ENCODE measurements around the gene MSN.
A peak's percentile ranks its signal among the peaks of the same experiment; 100 is the strongest.
"Not testable (repeated sequence)": the region's sequence is repeated elsewhere in the genome, so short reads cannot be mapped to it uniquely, and the experiment has no call there.

MSN gene

DNA sequence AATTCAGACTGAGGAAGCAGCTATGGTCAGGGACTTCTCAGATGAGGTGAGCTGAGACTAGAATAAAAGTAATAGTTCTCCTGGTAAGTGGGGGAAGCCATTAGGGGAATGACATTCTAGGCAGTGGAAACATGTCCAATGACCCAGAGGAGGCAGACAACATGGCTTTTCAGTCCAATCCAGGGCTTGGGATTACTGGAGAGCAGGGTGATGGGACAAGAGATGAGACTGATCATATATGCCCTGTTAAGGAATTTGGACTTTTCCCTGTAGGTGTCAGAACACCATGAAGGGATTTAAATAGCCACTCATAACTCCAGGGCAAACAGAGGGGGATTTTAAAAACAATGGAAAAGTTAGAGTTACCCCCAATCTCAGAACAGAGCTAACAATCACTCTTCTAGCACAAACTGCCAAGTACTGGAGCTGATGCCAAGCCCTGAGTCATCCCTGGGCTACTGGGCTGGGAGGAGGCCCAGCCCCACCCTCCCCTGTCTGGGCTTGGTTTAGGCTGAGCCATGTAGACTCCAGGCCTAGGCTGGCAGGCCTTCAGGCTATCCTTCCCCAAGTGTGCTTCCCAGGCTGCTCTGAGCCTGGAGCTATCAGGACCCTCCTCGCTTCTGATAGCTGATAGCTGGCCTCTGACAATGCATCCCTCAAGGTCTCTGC is 22.7 kb upstream of the MSN start:
- TF ChIP-seq POLR2AphosphoS5 (IDR thresholded peaks at IDR 0.05; ENCODE audit: low read depth, low read length) (no peak), POLR2A (IDR thresholded peaks at IDR 0.05; ENCODE audit: low read depth, low read length) (no peak), TAF1 (IDR thresholded peaks at IDR 0.05; ENCODE audit: borderline replicate concordance, low read depth, low read length) (no peak)
- no peak for FAIRE-seq
- no peak for DNase-seq (ENCODE audit: insufficient read length)

DNA sequence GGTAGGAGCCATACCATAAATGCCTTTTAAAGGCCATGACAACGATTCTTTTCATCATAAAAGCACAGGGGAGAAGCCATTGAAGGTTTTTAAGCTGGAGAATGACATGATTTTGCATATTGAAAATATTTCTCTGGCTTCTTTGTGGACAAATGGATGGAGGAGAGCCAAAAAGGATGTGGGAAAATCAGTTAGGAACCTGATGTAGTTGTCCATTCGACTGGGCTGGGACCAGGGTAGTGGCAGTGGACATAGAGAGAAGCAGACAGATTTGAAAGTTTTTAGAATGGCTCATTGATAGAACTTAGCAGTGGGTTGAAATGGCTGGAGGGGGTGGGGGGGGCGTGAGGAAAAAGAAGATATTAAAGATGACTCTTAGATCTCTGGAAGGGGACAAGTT is 19.7 kb upstream of the MSN start:
- DNase-seq (ENCODE audit: insufficient read length) (no peak), FAIRE-seq (no peak)
- no peak for TF ChIP-seq POLR2A (IDR thresholded peaks at IDR 0.05; ENCODE audit: low read depth, low read length)
- no peak for TF ChIP-seq TAF1 (IDR thresholded peaks at IDR 0.05; ENCODE audit: borderline replicate concordance, low read depth, low read length)
- no peak for TF ChIP-seq POLR2AphosphoS5 (IDR thresholded peaks at IDR 0.05; ENCODE audit: low read depth, low read length)

GRCh38 chrX:65652098-65652497 is 15.4 kb upstream of the MSN start:
- no peak for DNase-seq (ENCODE audit: insufficient read length)
- FAIRE-seq = no peak
- TF ChIP-seq TAF1 (IDR thresholded peaks at IDR 0.05; ENCODE audit: borderline replicate concordance, low read depth, low read length) (no peak), POLR2AphosphoS5 (IDR thresholded peaks at IDR 0.05; ENCODE audit: low read depth, low read length) (no peak), POLR2A (IDR thresholded peaks at IDR 0.05; ENCODE audit: low read depth, low read length) (no peak)

DNA sequence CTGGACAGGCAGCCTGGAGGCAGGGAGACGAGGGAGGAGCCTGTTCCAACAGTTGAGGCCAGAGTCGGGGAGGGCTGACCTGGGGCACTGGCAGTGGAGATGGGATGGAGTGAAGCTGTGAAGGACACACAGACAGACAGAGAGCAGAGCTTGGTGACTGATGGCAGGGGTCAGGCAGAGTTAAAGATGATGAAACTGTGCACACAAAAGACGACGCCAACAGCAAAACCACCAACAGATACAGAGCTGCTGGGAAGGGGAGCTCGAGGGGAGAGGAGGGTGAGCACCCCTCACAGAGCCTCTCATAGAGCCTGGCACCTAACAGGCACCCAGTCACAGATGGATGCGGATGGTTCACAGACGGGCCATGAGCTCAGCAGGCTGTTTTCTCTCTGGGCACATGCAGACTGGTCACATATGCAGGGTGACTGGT is 10.4 kb upstream of the MSN start:
- not testable (repeated sequence) for FAIRE-seq; DNase-seq (ENCODE audit: insufficient read length)

DNA sequence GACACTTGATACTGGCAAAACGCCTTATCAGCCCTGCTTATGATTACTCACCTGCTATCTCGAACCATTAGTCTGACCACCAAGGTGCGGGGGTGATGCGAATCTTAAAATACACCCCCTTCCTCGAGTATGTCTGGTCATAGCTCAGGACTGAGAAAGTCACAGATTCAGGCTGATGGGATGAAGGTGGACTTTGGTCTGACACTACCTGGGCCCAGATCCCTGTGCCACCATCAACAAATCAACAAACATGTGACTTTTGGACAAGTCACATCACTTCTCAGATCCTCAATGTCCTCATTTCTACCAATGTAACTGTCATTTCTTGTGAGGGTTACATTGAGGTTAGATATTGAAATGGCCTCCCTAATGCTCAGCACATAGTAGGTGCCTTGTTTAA is 9.8 kb upstream of the MSN start:
- DNase-seq (ENCODE audit: insufficient read length) (no peak), FAIRE-seq (no peak)
- no peak for TF ChIP-seq TAF1 (IDR thresholded peaks at IDR 0.05; ENCODE audit: borderline replicate concordance, low read depth, low read length)

DNA sequence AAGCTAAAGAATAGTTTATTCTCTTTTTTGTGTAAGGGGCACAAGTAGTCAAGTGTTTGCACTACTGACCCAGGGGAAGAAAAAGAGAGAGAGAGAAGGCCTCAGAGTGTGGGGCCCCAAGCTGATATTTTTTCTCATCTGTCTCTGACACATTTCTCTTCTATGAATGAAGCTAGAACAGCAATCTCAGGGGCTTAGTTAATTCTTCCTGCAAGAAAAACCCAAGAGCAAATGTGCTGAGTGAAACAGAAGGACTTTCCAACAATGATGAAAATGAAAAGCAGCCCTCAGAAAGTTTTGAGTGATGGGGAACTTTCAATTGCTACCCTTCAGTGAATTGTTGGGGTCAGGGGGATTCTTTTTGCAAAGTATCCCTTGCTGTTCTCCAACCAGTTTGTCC is 9.2 kb upstream of the MSN start:
- DNase-seq (ENCODE audit: insufficient read length) (no peak), FAIRE-seq (no peak)
- no peak for TF ChIP-seq POLR2A (IDR thresholded peaks at IDR 0.05; ENCODE audit: low read depth, low read length)
- no peak for TF ChIP-seq POLR2AphosphoS5 (IDR thresholded peaks at IDR 0.05; ENCODE audit: low read depth, low read length)
- no peak for TF ChIP-seq TAF1 (IDR thresholded peaks at IDR 0.05; ENCODE audit: borderline replicate concordance, low read depth, low read length)

DNA sequence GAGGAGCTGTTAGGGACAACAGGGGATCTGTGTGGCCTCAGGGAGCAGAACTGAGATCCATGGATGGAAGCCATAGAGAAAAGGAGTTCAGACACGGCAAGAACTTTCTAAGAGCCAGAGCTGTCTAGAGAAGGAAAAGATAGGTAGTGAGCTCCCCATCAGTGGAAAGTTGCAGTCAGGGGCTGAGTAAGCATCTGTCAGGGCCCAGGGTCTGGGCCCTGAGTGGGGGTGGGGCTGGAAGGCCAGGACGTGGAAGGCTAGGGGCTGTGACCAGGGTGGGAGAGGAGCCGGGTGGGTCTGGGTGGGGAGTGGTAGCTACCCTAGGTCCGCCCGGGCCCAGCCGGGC is 324 bp upstream of the MSN start:
- DNase-seq (ENCODE audit: insufficient read length) (no peak), FAIRE-seq (no peak)

DNA sequence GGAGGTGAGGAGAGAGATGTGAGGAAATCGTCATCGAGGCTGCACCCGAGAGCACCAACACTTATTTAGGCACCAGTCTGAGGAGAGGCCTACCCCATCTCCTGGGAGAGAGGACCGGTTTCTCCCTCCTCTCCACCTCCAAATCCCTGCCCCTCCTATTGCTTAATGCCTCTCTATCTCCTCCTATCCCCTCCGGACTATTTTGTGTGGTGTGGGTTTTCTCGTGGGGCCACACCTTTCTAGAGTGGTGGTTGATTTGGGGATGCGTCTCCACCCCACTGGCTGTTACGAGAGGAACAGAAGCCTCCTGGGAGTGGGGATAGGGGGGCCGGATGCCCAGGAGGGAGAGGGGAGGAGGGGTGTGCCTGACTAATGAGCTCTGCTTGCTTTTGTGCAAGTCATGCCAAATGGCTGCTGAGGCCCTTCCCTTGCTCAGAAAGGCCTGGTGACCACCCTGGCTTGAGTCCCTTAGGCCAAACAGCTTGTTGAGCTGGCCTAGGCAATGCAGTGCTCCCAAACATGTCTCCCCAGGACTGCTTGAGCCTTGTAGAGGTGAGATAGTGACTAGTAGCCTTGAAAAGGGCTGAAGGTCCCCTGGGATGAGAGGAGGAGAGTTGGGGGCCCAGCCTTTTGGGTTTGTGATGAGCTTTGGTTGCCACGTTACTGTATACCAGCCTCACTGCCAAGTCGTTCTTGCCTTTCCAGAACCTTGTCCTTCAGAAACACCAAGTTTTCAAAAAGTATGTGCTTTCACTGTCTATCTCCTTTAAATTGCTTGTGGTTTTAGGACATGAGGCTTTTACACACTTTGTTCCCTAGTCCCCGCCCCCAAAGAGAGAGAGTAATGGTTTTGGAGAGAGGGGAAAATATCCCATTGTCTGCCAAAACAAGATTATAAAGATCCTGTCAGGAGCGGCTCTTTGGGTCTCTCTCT is 1.2 kb downstream of the MSN start:
- DNase-seq (ENCODE audit: insufficient read length) (no peak), FAIRE-seq (peak; percentile 65)
- TF ChIP-seq TAF1 (IDR thresholded peaks at IDR 0.05; ENCODE audit: borderline replicate concordance, low read depth, low read length) = no peak
- 0 out of 2 replicates have a peak, but pooled peaks have one; percentile 10 for TF ChIP-seq POLR2AphosphoS5 (IDR thresholded peaks at IDR 0.05; ENCODE audit: low read depth, low read length)
- TF ChIP-seq POLR2A (IDR thresholded peaks at IDR 0.05; ENCODE audit: low read depth, low read length) = peak; percentile 46; the same call in 1 of the 2 replicates

More for the DNA sequence above, 324 bp upstream of the MSN start:
- TF ChIP-seq POLR2A (IDR thresholded peaks at IDR 0.05; ENCODE audit: low read depth, low read length) (no peak), POLR2AphosphoS5 (IDR thresholded peaks at IDR 0.05; ENCODE audit: low read depth, low read length) (no peak), TAF1 (IDR thresholded peaks at IDR 0.05; ENCODE audit: borderline replicate concordance, low read depth, low read length) (no peak)

GRCh38 chrX:65671286-65671685 is 3.8 kb downstream of the MSN start:
- TF ChIP-seq TAF1 (IDR thresholded peaks at IDR 0.05; ENCODE audit: borderline replicate concordance, low read depth, low read length) (no peak), POLR2A (IDR thresholded peaks at IDR 0.05; ENCODE audit: low read depth, low read length) (no peak), POLR2AphosphoS5 (IDR thresholded peaks at IDR 0.05; ENCODE audit: low read depth, low read length) (no peak)

DNA sequence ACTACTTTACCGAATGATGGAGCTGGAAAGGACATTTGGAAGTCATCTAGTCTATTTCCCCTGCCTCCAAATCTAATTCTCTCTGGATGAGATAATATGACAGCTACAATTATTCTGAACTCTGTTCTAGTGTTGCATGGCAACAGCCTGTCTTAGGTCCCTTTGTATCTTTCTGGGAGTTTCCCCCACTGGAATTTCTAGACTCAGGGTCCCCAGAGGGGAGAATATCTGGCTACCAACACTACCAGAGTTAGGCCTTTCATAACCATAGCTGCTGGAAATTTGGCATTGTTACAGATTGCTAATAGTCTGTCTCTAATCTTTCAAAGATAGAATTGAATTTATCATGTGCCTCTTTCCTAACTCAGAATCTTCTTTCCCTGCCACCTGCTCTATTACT is 4.5 kb downstream of the MSN start:
- FAIRE-seq = no peak
- TF ChIP-seq POLR2AphosphoS5 (IDR thresholded peaks at IDR 0.05; ENCODE audit: low read depth, low read length) (no peak), TAF1 (IDR thresholded peaks at IDR 0.05; ENCODE audit: borderline replicate concordance, low read depth, low read length) (no peak), POLR2A (IDR thresholded peaks at IDR 0.05; ENCODE audit: low read depth, low read length) (no peak)
- no peak for DNase-seq (ENCODE audit: insufficient read length)

More at GRCh38 chrX:65671286-65671685, 3.8 kb downstream of the MSN start:
- DNase-seq (ENCODE audit: insufficient read length) (no peak), FAIRE-seq (peak; percentile 50)

DNA sequence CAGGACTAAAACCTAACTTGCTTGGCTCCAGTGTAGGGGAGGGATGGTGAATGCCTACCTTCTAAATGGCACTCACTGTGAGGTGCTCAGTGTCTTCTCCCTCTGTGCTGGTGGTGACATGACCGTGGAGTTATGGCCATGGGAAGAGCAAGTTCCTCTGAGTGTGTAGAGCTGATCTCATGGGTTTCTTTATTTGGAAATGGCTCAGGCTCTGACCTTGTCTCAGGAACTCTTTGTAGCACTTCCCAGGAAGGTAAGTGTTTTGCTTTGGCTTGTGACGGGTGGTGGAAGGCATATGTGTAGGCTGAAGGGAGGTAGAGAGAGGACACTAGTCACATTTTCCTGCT is 6.4 kb downstream of the MSN start:
- TF ChIP-seq TAF1 (IDR thresholded peaks at IDR 0.05; ENCODE audit: borderline replicate concordance, low read depth, low read length) (no peak), POLR2A (IDR thresholded peaks at IDR 0.05; ENCODE audit: low read depth, low read length) (no peak), POLR2AphosphoS5 (IDR thresholded peaks at IDR 0.05; ENCODE audit: low read depth, low read length) (no peak)
- DNase-seq (ENCODE audit: insufficient read length) = no peak
- peak; percentile 70 for FAIRE-seq
